ENCODE data around the gene HOMER3. TPM values are rescaled to one million over a fixed set of nuclear protein-coding genes. Genes with fewer than 3 reads are reported as not detected.

The HOMER3 gene
- total and polyA plus RNA-seq, 2 experiments from 2014 or later, result 16.7 to 38.4 TPM

- ATAC-seq (peak; percentile 85), DNase-seq (ENCODE audit: low spot score) (peak; percentile 90)
- Mint-ChIP-seq H3K4me1 (no peaks in the 10 kb centered on the region), H3K36me3 (ENCODE audit: low read depth) (peaks cover 65% of the 10 kb centered on the region), H3K9me3 (peaks cover 4% of the 10 kb centered on the region; the same call in 2 of the 3 replicates), H3K4me3 (no peak overlapping the region), H3K27me3 (ENCODE audit: insufficient read depth, low read depth, poor library complexity) (peaks cover 11% of the 10 kb centered on the region), H3K27ac (no peak overlapping the region)
- Histone ChIP-seq H3K4me2 (no peak overlapping the region), H3F3A (replicated peaks; ENCODE audit: low read depth) (no peaks in the 10 kb centered on the region; the same call in 1 of the 2 replicates), H3K4me3 (no peak overlapping the region), H3K79me2 (replicated peaks; ENCODE audit: insufficient read depth) (no peaks in the 10 kb centered on the region), H3K4me1 (ENCODE audit: insufficient read depth) (no peaks in the 10 kb centered on the region), H4K20me1 (replicated peaks; ENCODE audit: insufficient read depth) (0 out of 2 replicates have a peak, but pooled peaks cover 3% of the 10 kb centered on the region), H2AFZ (no peak overlapping the region), H3K9me2 (ENCODE audit: insufficient read depth) (no peaks in the 10 kb centered on the region), H3K36me3 (ENCODE audit: insufficient read depth) (no peaks in the 10 kb centered on the region), H3K27ac (ENCODE audit: low read depth) (no peak overlapping the region), H3K27me3 (ENCODE audit: insufficient read depth) (no peaks in the 10 kb centered on the region)
- TF ChIP-seq STAT1 (IDR thresholded peaks at IDR 0.05; ENCODE audit: unreplicated experiment) (no peak), NANOG (IDR thresholded peaks at IDR 0.05; ENCODE audit: borderline replicate concordance) (no peak), CREB1 (CRISPR knock-in tag; IDR thresholded peaks at IDR 0.05; ENCODE audit: low read depth) (no peak), ZNF114 (CRISPR knock-in tag; IDR thresholded peaks at IDR 0.05) (no peak), EZH2 (IDR thresholded peaks at IDR 0.05; ENCODE audit: low read depth, unreplicated experiment) (no peak), ZNF331 (CRISPR knock-in tag; IDR thresholded peaks at IDR 0.05; ENCODE audit: low read depth) (no peak), POLR2AphosphoS5 (IDR thresholded peaks at IDR 0.05; ENCODE audit: low read depth) (no peak), JUNB (IDR thresholded peaks at IDR 0.05; ENCODE audit: unreplicated experiment) (no peak), EZH2phosphoT487 (IDR thresholded peaks at IDR 0.05; ENCODE audit: unreplicated experiment) (no peak)
- TF ChIP-seq, protein P1, sequence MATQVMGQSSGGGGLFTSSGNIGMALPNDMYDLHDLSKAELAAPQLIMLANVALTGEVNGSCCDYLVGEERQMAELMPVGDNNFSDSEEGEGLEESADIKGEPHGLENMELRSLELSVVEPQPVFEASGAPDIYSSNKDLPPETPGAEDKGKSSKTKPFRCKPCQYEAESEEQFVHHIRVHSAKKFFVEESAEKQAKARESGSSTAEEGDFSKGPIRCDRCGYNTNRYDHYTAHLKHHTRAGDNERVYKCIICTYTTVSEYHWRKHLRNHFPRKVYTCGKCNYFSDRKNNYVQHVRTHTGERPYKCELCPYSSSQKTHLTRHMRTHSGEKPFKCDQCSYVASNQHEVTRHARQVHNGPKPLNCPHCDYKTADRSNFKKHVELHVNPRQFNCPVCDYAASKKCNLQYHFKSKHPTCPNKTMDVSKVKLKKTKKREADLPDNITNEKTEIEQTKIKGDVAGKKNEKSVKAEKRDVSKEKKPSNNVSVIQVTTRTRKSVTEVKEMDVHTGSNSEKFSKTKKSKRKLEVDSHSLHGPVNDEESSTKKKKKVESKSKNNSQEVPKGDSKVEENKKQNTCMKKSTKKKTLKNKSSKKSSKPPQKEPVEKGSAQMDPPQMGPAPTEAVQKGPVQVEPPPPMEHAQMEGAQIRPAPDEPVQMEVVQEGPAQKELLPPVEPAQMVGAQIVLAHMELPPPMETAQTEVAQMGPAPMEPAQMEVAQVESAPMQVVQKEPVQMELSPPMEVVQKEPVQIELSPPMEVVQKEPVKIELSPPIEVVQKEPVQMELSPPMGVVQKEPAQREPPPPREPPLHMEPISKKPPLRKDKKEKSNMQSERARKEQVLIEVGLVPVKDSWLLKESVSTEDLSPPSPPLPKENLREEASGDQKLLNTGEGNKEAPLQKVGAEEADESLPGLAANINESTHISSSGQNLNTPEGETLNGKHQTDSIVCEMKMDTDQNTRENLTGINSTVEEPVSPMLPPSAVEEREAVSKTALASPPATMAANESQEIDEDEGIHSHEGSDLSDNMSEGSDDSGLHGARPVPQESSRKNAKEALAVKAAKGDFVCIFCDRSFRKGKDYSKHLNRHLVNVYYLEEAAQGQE (IDR thresholded peaks at IDR 0.05; ENCODE audit: unreplicated experiment), result no peak
- TF ChIP-seq, protein P2, sequence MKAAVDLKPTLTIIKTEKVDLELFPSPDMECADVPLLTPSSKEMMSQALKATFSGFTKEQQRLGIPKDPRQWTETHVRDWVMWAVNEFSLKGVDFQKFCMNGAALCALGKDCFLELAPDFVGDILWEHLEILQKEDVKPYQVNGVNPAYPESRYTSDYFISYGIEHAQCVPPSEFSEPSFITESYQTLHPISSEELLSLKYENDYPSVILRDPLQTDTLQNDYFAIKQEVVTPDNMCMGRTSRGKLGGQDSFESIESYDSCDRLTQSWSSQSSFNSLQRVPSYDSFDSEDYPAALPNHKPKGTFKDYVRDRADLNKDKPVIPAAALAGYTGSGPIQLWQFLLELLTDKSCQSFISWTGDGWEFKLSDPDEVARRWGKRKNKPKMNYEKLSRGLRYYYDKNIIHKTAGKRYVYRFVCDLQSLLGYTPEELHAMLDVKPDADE (IDR thresholded peaks at IDR 0.05), result no peak
- TF ChIP-seq, protein P3, sequence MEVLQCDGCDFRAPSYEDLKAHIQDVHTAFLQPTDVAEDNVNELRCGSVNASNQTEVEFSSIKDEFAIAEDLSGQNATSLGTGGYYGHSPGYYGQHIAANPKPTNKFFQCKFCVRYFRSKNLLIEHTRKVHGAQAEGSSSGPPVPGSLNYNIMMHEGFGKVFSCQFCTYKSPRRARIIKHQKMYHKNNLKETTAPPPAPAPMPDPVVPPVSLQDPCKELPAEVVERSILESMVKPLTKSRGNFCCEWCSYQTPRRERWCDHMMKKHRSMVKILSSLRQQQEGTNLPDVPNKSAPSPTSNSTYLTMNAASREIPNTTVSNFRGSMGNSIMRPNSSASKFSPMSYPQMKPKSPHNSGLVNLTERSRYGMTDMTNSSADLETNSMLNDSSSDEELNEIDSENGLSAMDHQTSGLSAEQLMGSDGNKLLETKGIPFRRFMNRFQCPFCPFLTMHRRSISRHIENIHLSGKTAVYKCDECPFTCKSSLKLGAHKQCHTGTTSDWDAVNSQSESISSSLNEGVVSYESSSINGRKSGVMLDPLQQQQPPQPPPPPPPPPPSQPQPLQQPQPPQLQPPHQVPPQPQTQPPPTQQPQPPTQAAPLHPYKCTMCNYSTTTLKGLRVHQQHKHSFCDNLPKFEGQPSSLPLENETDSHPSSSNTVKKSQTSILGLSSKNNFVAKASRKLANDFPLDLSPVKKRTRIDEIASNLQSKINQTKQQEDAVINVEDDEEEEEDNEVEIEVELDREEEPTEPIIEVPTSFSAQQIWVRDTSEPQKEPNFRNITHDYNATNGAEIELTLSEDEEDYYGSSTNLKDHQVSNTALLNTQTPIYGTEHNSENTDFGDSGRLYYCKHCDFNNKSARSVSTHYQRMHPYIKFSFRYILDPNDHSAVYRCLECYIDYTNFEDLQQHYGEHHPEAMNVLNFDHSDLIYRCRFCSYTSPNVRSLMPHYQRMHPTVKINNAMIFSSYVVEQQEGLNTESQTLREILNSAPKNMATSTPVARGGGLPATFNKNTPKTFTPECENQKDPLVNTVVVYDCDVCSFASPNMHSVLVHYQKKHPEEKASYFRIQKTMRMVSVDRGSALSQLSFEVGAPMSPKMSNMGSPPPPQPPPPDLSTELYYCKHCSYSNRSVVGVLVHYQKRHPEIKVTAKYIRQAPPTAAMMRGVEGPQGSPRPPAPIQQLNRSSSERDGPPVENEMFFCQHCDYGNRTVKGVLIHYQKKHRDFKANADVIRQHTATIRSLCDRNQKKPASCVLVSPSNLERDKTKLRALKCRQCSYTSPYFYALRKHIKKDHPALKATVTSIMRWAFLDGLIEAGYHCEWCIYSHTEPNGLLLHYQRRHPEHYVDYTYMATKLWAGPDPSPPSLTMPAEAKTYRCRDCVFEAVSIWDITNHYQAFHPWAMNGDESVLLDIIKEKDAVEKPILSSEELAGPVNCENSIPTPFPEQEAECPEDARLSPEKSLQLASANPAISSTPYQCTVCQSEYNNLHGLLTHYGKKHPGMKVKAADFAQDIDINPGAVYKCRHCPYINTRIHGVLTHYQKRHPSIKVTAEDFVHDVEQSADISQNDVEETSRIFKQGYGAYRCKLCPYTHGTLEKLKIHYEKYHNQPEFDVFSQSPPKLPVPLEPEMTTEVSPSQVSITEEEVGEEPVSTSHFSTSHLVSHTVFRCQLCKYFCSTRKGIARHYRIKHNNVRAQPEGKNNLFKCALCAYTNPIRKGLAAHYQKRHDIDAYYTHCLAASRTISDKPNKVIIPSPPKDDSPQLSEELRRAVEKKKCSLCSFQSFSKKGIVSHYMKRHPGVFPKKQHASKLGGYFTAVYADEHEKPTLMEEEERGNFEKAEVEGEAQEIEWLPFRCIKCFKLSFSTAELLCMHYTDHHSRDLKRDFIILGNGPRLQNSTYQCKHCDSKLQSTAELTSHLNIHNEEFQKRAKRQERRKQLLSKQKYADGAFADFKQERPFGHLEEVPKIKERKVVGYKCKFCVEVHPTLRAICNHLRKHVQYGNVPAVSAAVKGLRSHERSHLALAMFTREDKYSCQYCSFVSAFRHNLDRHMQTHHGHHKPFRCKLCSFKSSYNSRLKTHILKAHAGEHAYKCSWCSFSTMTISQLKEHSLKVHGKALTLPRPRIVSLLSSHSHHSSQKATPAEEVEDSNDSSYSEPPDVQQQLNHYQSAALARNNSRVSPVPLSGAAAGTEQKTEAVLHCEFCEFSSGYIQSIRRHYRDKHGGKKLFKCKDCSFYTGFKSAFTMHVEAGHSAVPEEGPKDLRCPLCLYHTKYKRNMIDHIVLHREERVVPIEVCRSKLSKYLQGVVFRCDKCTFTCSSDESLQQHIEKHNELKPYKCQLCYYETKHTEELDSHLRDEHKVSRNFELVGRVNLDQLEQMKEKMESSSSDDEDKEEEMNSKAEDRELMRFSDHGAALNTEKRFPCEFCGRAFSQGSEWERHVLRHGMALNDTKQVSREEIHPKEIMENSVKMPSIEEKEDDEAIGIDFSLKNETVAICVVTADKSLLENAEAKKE (CRISPR knock-in tag; IDR thresholded peaks at IDR 0.05), result no peak
- TF ChIP-seq, protein P4, sequence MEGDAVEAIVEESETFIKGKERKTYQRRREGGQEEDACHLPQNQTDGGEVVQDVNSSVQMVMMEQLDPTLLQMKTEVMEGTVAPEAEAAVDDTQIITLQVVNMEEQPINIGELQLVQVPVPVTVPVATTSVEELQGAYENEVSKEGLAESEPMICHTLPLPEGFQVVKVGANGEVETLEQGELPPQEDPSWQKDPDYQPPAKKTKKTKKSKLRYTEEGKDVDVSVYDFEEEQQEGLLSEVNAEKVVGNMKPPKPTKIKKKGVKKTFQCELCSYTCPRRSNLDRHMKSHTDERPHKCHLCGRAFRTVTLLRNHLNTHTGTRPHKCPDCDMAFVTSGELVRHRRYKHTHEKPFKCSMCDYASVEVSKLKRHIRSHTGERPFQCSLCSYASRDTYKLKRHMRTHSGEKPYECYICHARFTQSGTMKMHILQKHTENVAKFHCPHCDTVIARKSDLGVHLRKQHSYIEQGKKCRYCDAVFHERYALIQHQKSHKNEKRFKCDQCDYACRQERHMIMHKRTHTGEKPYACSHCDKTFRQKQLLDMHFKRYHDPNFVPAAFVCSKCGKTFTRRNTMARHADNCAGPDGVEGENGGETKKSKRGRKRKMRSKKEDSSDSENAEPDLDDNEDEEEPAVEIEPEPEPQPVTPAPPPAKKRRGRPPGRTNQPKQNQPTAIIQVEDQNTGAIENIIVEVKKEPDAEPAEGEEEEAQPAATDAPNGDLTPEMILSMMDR (conservative IDR thresholded peaks at IDR 0.05; ENCODE audit: low read depth in 2 of 2), result no peak
Measured at GRCh38 chr19:18879579-18880373, 61.2 kb downstream of the HOMER3 start.

Measured in GM23338 (cell line).